GM12878 (cell line): Measurements from ENCODE around the gene FOXK1. TPM values are rescaled to one million over a fixed set of nuclear protein-coding genes. Genes with fewer than 3 reads are reported as not detected.
A peak's percentile ranks its signal among the peaks of the same experiment; 100 is the strongest.

Experiments used
- ATF3 ChIP-seq: IDR thresholded peaks from 2 replicates; pipeline ENCODE4 v1.6.1; 2011; ENCODE audit warnings: low read depth, mild to moderate bottlenecking, low read length, moderate library complexity, borderline replicate concordance; ENCODE audit errors: extremely low read depth
- BCLAF1 ChIP-seq: fragments of 450-650 bp; IDR thresholded peaks from 2 replicates; pipeline ENCODE4 v1.6.1; 2017; ENCODE audit warnings: antibody characterized with exemption, mild to moderate bottlenecking, moderate library complexity
- CBFB ChIP-seq: IDR thresholded peaks from 2 replicates; pipeline ENCODE4 v1.6.1; 2016; ENCODE audit warnings: antibody characterized with exemption, low read depth
- CUX1 ChIP-seq: IDR thresholded peaks from 2 replicates; pipeline ENCODE4 v1.6.1; 2012; ENCODE audit warnings: improper control_type of control experiment, low read depth, low read length; ENCODE audit not compliant: insufficient replicate concordance
- HDGF ChIP-seq: fragments of 450-650 bp; IDR thresholded peaks from 2 replicates; pipeline ENCODE4 v1.6.1; 2016; ENCODE audit warnings: antibody characterized with exemption
- NKRF ChIP-seq: fragments of 450-650 bp; conservative IDR thresholded peaks from 2 replicates; pipeline ENCODE4 v1.6.1; 2017; ENCODE audit warnings: mild to moderate bottlenecking, moderate library complexity
- PAX8 ChIP-seq: fragments of 450-650 bp; IDR thresholded peaks from 2 replicates; pipeline ENCODE4 v1.6.1; 2017; ENCODE audit warnings: mild to moderate bottlenecking, moderate library complexity
- RELB ChIP-seq: fragments of 450-650 bp; IDR thresholded peaks from 2 replicates; pipeline ENCODE4 v1.6.1; 2017; ENCODE audit warnings: low read depth, mild to moderate bottlenecking, moderate library complexity
- SMC3 ChIP-seq: IDR thresholded peaks from 2 replicates; pipeline ENCODE4 v1.6.1; 2011; ENCODE audit warnings: low read length, improper control_type of control experiment, borderline replicate concordance
- SP1 ChIP-seq: IDR thresholded peaks from one replicate; pipeline ENCODE4 v1.6.1; 2011; ENCODE audit warnings: low read depth, low read length
- STAT1 ChIP-seq: fragments of 450-650 bp; conservative IDR thresholded peaks from 2 replicates; pipeline ENCODE4 v1.6.1; 2014; ENCODE audit warnings: antibody characterized with exemption, mild to moderate bottlenecking
- ZBTB33 ChIP-seq: fragments of 450-650 bp; IDR thresholded peaks from 2 replicates; pipeline ENCODE4 v1.6.1; 2017; ENCODE audit warnings: mild to moderate bottlenecking
- ZNF217 ChIP-seq: fragments of 450-650 bp; IDR thresholded peaks from 2 replicates; pipeline ENCODE4 v1.6.1; 2017; ENCODE audit warnings: antibody characterized with exemption, mild to moderate bottlenecking
- polyA plus RNA-seq, 11 experiments: library from polyadenylated mRNA; depleted of rRNA in 4 of 11; unstranded in 6 of 11; stranded (reverse) in 5 of 11; fragments of >200 nt; fragmentation: Nextera tagmentation in 4 of 11; fragmentation: Illumina TruSeq in 1 of 11; extraction: Ambion mirVana in 4 of 11; extraction: Trizol in 1 of 11; gene quantifications; 1 replicate in 1 of 11; 2 replicates in 10 of 11; pipeline versions ENCODE4 v1.2.1 to v1.2.3, GENCODE V29; 2011 to 2016; ENCODE audit warnings: inconsistent platforms in 2 of 11, missing spikeins in 2 of 11, low read depth in 1 of 11
- total RNA-seq, 4 experiments: library from RNA; depleted of rRNA in 3 of 4; stranded (reverse); fragments of >200 nt in 3 of 4; fragmentation: Illumina TruSeq in 1 of 4; extraction: Trizol in 1 of 4; gene quantifications; 2 replicates each; pipeline versions ENCODE4 v1.2.1 to v1.2.3, GENCODE V29; 2013 to 2021

The FOXK1 gene
- total and polyA plus RNA-seq, 10 of the 15 experiments (the other 5 are each of a cell fraction or from before 2014, with no cell fraction given): 0.24 to 31.8 (median 4.5) TPM

GRCh38 chr7:4681886-4682620, at the start of gene FOXK1 (continued):
- TF ChIP-seq NKRF: peak; percentile 48; the same call in 1 of the 2 replicates
- no peak for TF ChIP-seq CBFB
- TF ChIP-seq PAX8: no peak
- no peak for TF ChIP-seq STAT1
- TF ChIP-seq ZBTB33: no peak
- TF ChIP-seq SMC3: no peak
- no peak for TF ChIP-seq RELB
- 0 out of 2 replicates have a peak, but pooled peaks have one; percentile 16 for TF ChIP-seq ATF3
- peak; percentile 93 for TF ChIP-seq SP1
- TF ChIP-seq ZNF217: no peak; the same call in 1 of the 2 replicates
- no peak for TF ChIP-seq HDGF
- no peak for TF ChIP-seq CUX1
- no peak for TF ChIP-seq BCLAF1
